ENCODE data around the gene PDGFB.
A peak's percentile ranks its signal among the peaks of the same experiment; 100 is the strongest.

Gene PDGFB

DNA sequence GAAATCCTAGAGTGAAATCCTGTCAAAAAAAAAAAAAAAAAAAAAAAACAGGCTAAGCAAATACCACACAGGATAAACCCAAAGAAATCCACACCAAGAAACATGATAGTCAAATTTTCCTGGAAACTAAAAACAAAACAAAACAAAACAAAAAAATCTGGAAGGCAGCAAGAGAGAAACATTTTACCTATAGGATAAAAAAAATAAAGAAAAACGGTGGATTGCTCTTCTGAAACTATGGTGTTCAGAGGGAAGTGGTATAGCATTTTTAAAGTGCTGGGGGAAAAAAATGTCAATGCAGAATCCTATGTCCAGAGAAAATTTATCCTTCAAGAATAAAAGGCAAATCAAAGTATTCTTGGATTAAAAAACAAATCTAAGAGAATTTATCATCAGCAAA lies 50.7 kb downstream of the PDGFB start:
- DNase-seq: no peak

DNA sequence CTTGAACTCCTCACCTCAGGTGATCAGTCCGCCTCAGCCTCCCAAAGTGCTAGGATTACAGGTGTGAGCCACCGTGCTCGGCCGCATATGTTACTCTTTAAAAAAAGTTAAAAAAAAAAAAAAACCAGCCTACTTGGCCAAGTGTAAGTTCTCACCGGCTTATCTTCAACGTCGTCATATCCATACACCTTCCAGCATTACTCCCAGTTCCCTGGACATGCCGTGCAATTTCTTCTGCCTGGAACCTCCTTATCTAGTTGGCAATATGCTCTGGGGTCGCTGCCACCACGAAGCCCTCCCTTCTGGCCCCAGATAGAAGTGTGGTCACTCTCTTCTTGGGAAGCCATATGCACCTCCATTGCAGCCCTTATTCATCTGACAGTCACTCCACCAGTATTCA lies 56.0 kb downstream of the PDGFB start:
- no peak for DNase-seq

- DNase-seq: no peak
Measured at GRCh38 chr22:39185601-39186012, 59.2 kb downstream of the PDGFB start.

DNA sequence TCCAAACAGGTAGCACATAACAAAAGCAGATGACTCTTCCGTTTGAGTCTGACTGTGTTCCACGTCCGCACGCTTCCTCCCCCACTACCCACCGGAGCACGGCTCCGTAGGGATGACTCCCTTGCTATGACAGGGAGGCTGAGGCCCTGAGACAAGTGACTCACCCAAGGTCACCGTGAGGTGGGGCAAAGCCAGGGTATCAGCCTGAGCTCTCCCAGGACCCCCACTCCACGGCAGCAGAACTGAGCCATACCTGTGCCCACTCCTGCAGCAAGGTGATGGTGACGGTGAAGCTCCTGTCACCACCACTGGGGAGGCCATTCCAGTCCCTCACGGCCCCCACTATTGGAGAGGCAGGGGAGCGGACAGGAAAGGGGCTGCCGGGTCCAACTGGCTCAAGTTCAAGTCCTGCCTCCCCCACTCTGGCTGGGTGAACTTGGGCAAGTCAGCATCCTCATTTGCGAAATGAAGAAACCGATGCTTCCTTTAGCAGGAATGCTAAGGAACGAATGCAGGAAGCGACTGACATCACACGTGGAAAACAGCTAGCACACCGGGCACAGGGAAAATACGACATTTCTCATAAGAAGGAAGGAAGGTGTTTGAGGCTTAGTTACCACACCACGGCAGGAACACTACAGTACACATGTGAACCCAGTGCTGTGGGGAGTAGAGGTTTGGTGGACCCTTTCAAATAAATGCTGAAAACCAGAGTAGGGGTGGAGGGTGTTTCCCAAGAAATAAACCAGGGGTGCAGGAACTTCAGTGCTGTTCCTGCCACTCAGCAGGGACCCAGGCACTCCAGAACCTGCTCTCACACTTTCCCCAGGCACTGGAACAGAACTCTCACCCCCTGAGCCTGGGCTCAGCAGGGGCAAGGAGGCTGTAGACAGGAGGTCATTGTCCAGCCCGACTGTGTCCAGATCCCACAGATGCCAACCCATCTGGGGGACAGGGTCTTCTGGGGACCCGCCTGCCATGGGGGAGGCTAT lies 59.9 kb downstream of the PDGFB start:
- DNase-seq: no peak

DNA sequence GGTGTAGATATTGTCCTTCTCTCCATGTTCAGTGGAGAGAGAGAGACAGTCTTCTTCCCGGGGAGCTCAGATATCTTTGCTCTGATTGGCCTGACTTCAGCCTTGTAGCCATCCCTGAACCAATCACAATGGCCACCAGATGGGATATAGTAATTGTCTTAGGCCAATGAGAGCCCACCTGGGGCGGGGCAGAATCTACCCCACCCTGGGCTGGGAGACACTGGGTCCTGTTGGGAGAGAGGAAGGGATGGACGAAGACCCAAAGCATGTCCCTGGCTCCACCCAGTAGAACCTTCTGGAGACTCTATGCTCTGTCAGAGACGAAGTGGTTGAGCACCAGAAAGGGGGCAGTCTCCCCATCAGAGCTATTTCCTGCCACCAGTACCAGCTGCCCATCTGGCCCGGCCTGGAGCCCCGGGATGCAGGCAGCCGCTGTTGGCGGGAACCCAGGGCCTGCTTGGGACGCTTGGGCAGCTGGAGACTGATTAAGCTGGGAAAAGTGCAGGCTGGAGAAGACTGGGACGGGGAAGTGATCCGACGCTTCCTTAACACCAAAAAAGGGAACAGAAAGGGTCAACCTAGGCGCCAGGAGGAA lies 60.7 kb downstream of the PDGFB start:
- DNase-seq: no peak

GRCh38 chr22:39182478-39183030 lies 62.2 kb downstream of the PDGFB start:
- no peak for DNase-seq

GRCh38 chr22:39181778-39182177 lies 63.0 kb downstream of the PDGFB start:
- no peak for DNase-seq

GRCh38 chr22:39181356-39181755 lies 63.4 kb downstream of the PDGFB start:
- DNase-seq: no peak

- DNase-seq: no peak
Measured at GRCh38 chr22:39179841-39180335, 64.9 kb downstream of the PDGFB start.

DNA sequence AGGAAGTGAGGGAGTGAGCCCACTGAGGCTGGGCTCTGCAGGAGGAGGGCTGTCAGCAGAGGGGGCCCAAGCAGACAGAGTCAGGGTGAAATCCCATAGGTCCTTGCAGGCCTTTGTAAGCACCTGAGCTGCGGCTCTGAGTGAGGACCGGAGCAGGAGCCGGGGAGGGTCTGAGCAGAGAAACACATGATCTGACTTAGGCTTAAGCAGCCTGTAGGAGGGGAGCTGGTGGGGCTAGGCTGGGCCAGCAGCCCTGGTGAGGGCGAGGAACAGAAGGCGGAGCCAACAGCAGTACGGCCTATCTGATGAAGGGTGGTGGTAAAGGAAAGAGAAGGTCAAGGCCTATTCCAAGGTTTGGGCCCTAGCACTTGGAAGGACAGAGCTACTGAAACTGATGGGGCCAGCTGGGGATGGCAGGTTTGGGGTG lies 65.4 kb downstream of the PDGFB start:
- DNase-seq: no peak

- no peak for DNase-seq
Measured at GRCh38 chr22:39178206-39179111, 66.3 kb downstream of the PDGFB start.

DNA sequence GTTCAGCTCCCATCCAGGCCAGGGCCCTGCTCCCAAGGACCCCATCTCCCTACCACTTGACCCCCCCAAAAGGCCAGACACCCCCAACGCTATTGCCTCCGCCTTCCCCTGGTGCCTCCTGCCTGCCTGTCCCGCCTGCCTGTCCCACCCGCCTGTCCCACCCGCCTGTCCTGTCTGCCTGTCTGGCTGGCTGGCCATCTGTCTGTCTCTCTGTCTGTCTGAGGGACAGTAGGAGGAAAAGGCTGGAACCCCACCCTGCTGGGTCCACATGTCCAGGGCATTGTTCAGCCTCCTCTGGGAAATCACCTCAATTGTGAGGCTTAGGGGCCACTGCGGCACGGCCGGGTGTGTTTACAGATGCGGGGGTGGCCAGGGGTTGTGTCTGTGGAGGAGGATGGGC lies 67.0 kb downstream of the PDGFB start:
- no peak for DNase-seq

GRCh38 chr22:39177456-39177775 lies 67.4 kb downstream of the PDGFB start:
- DNase-seq: no peak

- DNase-seq: no peak
Measured at GRCh38 chr22:39176714-39177455, 67.9 kb downstream of the PDGFB start.

- no peak for DNase-seq
Measured at GRCh38 chr22:39176143-39176713, 68.6 kb downstream of the PDGFB start.

DNA sequence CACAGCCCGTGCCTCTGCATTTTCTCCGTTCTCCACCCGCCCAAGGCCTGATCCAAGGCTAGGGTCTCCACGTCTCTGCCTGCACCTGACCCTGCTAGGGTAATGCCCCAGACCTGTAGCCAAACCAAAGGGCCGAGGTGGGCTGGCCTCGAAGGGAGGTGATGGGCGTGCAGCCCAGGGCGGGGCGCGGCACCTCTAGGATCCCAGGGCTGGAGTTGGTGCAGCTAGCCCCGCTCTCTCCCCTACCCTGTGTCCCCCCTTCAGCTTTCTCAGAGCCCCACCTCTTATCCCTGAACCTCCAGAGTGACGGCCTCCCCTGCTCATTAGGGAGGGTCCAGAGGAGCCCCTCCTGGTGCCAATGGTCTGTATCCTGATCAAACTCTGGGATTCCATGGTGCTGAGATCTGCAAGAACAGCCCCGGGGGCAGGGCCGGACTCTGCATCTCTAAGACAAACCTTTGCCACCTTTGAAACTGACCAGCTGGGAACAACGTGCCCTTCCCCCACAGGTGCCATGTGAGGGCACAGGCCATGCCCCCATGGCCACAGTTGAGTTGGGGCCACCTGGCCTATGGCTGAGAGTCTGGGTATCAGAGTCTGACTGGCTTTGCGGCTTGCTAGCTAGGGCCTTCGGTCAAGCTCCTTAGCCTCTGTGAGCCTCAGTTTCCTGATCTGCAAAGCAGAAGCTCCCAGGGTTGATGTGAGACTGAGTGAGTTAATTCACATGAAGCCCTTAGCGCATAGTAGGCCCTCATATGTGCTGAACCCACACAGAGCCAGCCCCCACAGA lies 69.2 kb downstream of the PDGFB start:
- DNase-seq: no peak

GRCh38 chr22:39174498-39175352 lies 70.1 kb downstream of the PDGFB start:
- DNase-seq: peak; percentile 50 to 52

- DNase-seq: peak in 1 of 2 experiments; percentile 32
Measured at GRCh38 chr22:39173787-39174497, 70.8 kb downstream of the PDGFB start.
